ENCODE results near the gene ABI1. TPM values are rescaled to one million over a fixed set of nuclear protein-coding genes. Genes with fewer than 3 reads are reported as not detected.

Gene ABI1
- total RNA-seq, 1 donor from 2014 or later = 45.5 TPM

DNA sequence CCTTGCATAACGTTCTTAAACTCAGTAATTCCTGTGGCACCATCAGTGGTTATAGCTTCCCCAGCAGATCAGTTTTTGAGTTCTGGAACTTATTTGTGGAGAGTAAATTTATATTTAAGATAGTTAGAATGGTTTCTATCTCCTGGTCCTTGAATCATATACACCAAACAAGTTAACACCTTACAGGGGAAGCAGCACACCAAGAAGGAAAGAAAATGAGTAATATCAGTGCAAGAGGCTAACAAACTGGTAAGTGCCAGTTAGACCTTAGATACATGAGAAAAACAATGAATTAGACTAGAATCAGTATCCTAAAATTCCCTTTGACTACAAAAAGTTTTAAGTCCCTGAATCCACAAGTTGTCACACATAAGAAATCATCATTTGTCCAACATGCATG, 54.2 kb downstream of the ABI1 start:
- Mint-ChIP-seq H3K27me3 (no peaks in the 10 kb centered on the region), H3K36me3 (no peaks in the 10 kb centered on the region), H3K4me1 (ENCODE audit: unreplicated experiment) (peaks cover 35% of the 10 kb centered on the region), H3K27ac (no peak overlapping the region), H3K4me3 (no peak overlapping the region), H3K9me3 (no peaks in the 10 kb centered on the region)
- TF ChIP-seq, protein P1, sequence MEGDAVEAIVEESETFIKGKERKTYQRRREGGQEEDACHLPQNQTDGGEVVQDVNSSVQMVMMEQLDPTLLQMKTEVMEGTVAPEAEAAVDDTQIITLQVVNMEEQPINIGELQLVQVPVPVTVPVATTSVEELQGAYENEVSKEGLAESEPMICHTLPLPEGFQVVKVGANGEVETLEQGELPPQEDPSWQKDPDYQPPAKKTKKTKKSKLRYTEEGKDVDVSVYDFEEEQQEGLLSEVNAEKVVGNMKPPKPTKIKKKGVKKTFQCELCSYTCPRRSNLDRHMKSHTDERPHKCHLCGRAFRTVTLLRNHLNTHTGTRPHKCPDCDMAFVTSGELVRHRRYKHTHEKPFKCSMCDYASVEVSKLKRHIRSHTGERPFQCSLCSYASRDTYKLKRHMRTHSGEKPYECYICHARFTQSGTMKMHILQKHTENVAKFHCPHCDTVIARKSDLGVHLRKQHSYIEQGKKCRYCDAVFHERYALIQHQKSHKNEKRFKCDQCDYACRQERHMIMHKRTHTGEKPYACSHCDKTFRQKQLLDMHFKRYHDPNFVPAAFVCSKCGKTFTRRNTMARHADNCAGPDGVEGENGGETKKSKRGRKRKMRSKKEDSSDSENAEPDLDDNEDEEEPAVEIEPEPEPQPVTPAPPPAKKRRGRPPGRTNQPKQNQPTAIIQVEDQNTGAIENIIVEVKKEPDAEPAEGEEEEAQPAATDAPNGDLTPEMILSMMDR (conservative IDR thresholded peaks at IDR 0.05) = no peak
- DNase-seq (ENCODE audit: extremely low spot score, unreplicated experiment) = no peak

DNA sequence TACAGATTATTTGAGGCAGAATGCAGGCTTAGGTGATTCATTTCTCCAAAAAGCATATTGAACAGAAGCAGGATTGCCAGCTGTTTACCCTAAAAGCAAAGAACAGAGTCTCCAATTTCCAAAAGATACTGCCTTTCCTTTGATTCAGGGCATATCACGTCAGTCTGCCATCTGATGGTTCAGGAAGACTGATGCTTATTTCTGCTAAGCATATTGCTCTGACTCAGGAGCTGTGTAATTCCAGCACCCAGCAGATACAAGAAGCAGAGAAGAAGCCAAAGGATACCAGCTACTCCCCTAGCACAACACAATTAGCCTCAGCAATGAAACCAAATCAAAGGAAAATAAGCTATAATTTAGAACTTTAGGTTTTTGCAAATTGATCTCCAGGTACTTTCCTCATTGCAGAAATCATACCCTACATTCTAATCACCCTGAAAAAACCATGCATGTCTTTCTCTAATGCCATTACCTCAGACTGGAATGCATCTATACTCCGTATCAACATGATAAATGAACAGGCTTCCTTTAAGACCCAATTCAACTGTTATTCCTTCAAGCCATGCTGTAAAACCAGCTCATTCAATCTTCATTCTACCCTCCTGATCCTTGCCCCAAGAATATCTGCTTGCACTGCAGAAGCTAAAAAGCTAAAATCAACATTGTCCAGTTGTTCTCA, 55.1 kb downstream of the ABI1 start:
- H3K27ac Mint-ChIP-seq = no peak overlapping the region
- TF ChIP-seq, protein P1 (conservative IDR thresholded peaks at IDR 0.05) = no peak
- H3K36me3 Mint-ChIP-seq = no peaks in the 10 kb centered on the region
- H3K4me1 Mint-ChIP-seq (ENCODE audit: unreplicated experiment) = peaks cover 35% of the 10 kb centered on the region
- H3K4me3 Mint-ChIP-seq = no peak overlapping the region
- H3K9me3 Mint-ChIP-seq = no peaks in the 10 kb centered on the region
- no peak for DNase-seq (ENCODE audit: extremely low spot score, unreplicated experiment)
- no peaks in the 10 kb centered on the region for H3K27me3 Mint-ChIP-seq

DNA sequence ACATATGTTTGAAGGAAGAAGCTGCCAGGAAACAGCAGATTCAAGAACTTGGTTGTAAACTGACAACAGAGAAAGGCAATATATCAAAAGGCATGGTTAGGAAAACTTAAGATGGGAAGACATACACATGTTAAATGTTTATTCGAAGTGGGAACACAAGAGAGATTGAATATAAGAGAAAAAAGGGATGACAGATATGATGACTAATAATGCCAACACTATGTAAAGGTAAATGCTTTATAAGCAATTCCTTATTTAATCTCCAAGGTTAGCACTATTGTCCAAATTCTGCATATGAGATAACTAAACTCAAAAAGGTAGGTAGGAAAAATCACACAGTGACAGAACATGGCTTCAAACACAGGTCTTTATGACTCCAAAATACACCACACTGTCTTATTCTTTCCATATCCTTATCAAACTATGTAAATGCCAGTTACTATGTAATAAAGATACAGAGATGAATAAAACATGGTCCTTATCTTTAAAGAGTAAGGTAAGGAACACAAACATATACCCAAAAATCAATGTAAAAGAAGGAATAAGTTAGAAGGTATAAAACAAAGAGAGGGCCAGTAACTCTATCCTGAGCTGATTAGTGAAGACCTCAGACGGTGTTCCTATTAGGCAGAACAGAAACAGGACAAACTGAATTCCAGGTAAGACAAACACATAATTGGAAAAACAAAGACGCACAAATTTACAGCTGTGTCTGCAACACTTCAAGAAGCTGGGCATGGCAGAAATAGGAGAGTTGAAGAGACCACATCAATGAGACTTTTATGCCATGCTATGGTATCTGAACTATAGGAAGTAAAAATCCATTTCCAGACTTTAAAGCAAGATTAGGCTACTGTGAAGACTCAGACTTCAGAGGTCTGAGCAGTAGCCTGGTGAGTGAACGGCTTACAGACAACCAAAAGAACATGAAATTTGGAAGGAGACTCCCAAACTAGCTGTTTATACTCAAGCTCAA, 56.1 kb downstream of the ABI1 start:
- no peak overlapping the region for H3K4me3 Mint-ChIP-seq
- H3K4me1 Mint-ChIP-seq (ENCODE audit: unreplicated experiment) = peaks cover 35% of the 10 kb centered on the region
- no peak for DNase-seq (ENCODE audit: extremely low spot score, unreplicated experiment)
- no peaks in the 10 kb centered on the region for H3K27me3 Mint-ChIP-seq
- no peaks in the 10 kb centered on the region for H3K36me3 Mint-ChIP-seq
- H3K27ac Mint-ChIP-seq = peak overlapping the region; percentile 14
- TF ChIP-seq, protein P1 (conservative IDR thresholded peaks at IDR 0.05) = no peak
- H3K9me3 Mint-ChIP-seq = no peaks in the 10 kb centered on the region

DNA sequence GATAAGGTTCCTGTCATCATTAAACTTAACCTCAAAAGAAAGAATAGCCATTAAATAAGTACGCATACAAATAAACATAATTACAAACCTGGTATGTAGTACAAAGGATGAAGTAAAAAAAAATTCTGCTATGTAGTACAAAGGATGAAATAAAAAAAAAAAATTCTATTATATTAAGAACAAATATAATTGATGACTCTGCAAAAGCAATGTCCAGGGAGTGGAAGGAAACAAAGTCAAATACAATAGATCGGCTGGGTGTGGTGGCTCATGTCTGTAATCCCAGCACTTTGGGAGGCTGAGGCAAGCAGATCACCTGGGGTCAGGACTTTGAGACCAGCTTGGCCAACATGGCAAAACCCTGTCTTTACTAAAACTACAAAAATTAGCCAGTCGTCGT, 56.9 kb downstream of the ABI1 start:
- no peaks in the 10 kb centered on the region for H3K27me3 Mint-ChIP-seq

DNA sequence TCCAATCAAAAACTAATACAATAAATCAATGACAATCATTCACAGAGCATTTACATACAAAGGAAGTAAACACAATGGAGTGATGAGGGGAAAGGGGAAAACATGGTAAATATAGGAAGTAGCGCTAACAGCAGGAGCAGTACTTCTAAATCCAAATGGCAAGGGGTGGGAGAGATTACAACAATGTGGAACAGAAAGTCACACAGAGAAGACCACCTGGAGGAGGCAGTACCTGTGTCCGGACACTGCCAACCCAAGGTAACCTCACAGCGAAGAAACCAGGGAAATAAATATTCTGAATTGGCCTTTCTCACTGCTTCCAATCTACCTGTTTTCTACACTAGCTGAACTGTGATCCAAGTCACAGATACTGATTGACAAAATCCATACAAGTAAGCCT, 58.2 kb downstream of the ABI1 start:
- DNase-seq (ENCODE audit: extremely low spot score, unreplicated experiment) = no peak
- Mint-ChIP-seq H3K27ac (peak overlapping the region; percentile 11), H3K27me3 (no peaks in the 10 kb centered on the region), H3K4me3 (no peak overlapping the region), H3K4me1 (ENCODE audit: unreplicated experiment) (peaks cover 35% of the 10 kb centered on the region), H3K36me3 (peaks cover 3% of the 10 kb centered on the region), H3K9me3 (peaks cover 5% of the 10 kb centered on the region)
- TF ChIP-seq, protein P1 (conservative IDR thresholded peaks at IDR 0.05) = no peak

More for the DNA sequence above, 56.9 kb downstream of the ABI1 start:
- TF ChIP-seq, protein P1 (conservative IDR thresholded peaks at IDR 0.05) = no peak
- Mint-ChIP-seq H3K27ac (no peak overlapping the region), H3K4me3 (no peak overlapping the region), H3K9me3 (no peaks in the 10 kb centered on the region), H3K4me1 (ENCODE audit: unreplicated experiment) (peaks cover 35% of the 10 kb centered on the region), H3K36me3 (no peaks in the 10 kb centered on the region)
- no peak for DNase-seq (ENCODE audit: extremely low spot score, unreplicated experiment)
